B cell (primary cell): ENCODE data around the gene SCYL3.

Source experiments
- EZH2 ChIP-seq: IDR thresholded peaks from 2 replicates; pipeline ENCODE4 v1.6.1; 2012; ENCODE audit warnings: borderline replicate concordance, low read depth, mild to moderate bottlenecking, moderate library complexity, low read length; ENCODE audit not compliant: insufficient read depth, poor library complexity, severe bottlenecking
- TF ChIP-seq, protein P1 (sequence below): fragments of 200-600 bp; IDR thresholded peaks from one replicate; pipeline ENCODE4 v1.8.0; 2022; ENCODE audit warnings: antibody characterized with exemption, mild to moderate bottlenecking

DNA sequence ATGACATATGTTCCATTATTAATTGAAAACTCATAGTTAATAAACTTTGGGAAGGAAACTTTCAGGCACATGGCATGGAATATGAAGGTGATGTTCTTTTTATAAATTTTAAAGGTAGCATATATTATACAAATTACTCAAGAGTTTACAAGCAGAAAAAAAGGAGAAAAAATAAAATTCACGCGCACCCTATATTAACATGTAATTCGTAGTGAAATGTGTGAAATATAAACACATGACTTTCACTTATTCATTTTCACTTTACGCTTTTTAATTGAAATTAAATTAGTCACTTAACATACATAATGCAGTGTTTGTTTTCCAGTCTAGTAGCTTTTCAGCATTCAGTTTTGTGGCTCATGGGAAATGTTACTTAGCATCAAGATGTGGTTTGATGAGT lies 27.4 kb upstream of the SCYL3 start:
- no peak for TF ChIP-seq EZH2
- TF ChIP-seq, protein P1, sequence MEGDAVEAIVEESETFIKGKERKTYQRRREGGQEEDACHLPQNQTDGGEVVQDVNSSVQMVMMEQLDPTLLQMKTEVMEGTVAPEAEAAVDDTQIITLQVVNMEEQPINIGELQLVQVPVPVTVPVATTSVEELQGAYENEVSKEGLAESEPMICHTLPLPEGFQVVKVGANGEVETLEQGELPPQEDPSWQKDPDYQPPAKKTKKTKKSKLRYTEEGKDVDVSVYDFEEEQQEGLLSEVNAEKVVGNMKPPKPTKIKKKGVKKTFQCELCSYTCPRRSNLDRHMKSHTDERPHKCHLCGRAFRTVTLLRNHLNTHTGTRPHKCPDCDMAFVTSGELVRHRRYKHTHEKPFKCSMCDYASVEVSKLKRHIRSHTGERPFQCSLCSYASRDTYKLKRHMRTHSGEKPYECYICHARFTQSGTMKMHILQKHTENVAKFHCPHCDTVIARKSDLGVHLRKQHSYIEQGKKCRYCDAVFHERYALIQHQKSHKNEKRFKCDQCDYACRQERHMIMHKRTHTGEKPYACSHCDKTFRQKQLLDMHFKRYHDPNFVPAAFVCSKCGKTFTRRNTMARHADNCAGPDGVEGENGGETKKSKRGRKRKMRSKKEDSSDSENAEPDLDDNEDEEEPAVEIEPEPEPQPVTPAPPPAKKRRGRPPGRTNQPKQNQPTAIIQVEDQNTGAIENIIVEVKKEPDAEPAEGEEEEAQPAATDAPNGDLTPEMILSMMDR: no peak
